SK-N-SH treated with all-trans-retinoic acid at 6 μM for 48 hours (cell line): ENCODE results near the gene TBC1D8B.

Experiments used
- GLIS3 ChIP-seq: fragments of 250-450 bp; sonication (Bioruptor Pico); IDR thresholded peaks from 2 replicates; pipeline ENCODE4 v1.5.0; 2020; ENCODE audit warnings: mild to moderate bottlenecking, moderate library complexity
- PPARA ChIP-seq: fragments of 250-450 bp; sonication (Bioruptor Pico); IDR thresholded peaks from 2 replicates; pipeline ENCODE4 v1.5.0; 2020; ENCODE audit warnings: mild to moderate bottlenecking, borderline replicate concordance
- RARB ChIP-seq: fragments of 250-450 bp; sonication (Bioruptor Pico); IDR thresholded peaks from 2 replicates; pipeline ENCODE4 v1.8.0; 2021; ENCODE audit warnings: mild to moderate bottlenecking, moderate library complexity
- TCF4 ChIP-seq: fragments of 250-450 bp; sonication (Bioruptor Pico); IDR thresholded peaks from 2 replicates; pipeline ENCODE4 v1.8.0; 2021; ENCODE audit warnings: mild to moderate bottlenecking, moderate library complexity, borderline replicate concordance
- ZC3H10 ChIP-seq: fragments of 250-450 bp; sonication (Bioruptor Pico); IDR thresholded peaks from 2 replicates; pipeline ENCODE4 v1.5.1; 2021; ENCODE audit warnings: mild to moderate bottlenecking, moderate library complexity
- ZFP3 ChIP-seq: fragments of 250-450 bp; sonication (Bioruptor Pico); IDR thresholded peaks from 2 replicates; pipeline ENCODE4 v1.5.0; 2020; ENCODE audit warnings: mild to moderate bottlenecking, moderate library complexity
- TF ChIP-seq, protein P1 (sequence below): fragments of 250-450 bp; sonication (Bioruptor Pico); IDR thresholded peaks from 2 replicates; pipeline ENCODE4 v1.5.1; 2020; ENCODE audit warnings: low read depth, mild to moderate bottlenecking, moderate library complexity
- TF ChIP-seq, protein P2 (sequence below): fragments of 250-450 bp; sonication (Bioruptor Pico); IDR thresholded peaks from 2 replicates; pipeline ENCODE4 v1.8.0; 2021; ENCODE audit warnings: low read depth, mild to moderate bottlenecking, moderate library complexity, borderline replicate concordance

DNA sequence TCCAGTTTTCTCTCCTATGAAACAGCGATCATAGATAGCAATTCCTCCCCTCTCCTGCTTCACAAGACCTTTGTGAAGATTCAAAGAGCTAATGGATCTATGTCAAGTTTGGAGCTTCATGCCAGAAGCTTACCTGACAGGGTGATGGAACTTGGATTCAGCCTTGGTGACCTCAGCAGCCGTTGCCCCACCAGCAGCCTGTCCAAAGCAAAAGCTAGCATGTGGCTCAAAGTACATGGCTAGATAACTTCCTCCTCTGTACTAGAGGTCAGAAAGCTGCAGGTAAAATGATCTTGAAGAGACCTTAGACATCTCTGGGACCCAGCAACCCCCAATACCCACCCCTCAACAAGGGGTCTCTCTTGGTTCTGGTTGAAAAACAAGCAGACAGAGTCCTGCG lies 98.9 kb downstream of the TBC1D8B start:
- TF ChIP-seq, protein P1, sequence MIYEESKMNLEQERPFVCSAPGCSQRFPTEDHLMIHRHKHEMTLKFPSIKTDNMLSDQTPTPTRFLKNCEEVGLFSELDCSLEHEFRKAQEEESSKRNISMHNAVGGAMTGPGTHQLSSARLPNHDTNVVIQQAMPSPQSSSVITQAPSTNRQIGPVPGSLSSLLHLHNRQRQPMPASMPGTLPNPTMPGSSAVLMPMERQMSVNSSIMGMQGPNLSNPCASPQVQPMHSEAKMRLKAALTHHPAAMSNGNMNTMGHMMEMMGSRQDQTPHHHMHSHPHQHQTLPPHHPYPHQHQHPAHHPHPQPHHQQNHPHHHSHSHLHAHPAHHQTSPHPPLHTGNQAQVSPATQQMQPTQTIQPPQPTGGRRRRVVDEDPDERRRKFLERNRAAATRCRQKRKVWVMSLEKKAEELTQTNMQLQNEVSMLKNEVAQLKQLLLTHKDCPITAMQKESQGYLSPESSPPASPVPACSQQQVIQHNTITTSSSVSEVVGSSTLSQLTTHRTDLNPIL: no peak
- TF ChIP-seq RARB: no peak
- TF ChIP-seq, protein P2, sequence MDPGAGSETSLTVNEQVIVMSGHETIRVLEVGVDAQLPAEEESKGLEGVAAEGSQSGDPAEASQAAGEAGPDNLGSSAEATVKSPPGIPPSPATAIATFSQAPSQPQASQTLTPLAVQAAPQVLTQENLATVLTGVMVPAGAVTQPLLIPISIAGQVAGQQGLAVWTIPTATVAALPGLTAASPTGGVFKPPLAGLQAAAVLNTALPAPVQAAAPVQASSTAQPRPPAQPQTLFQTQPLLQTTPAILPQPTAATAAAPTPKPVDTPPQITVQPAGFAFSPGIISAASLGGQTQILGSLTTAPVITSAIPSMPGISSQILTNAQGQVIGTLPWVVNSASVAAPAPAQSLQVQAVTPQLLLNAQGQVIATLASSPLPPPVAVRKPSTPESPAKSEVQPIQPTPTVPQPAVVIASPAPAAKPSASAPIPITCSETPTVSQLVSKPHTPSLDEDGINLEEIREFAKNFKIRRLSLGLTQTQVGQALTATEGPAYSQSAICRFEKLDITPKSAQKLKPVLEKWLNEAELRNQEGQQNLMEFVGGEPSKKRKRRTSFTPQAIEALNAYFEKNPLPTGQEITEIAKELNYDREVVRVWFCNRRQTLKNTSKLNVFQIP (CRISPR knock-in tag): no peak
- no peak for TF ChIP-seq TCF4 (CRISPR knock-in tag)
- no peak for TF ChIP-seq ZC3H10 (CRISPR knock-in tag)
- no peak for TF ChIP-seq PPARA
- no peak for TF ChIP-seq ZFP3 (CRISPR knock-in tag)
- TF ChIP-seq GLIS3 (CRISPR knock-in tag): no peak
